GM18858 (cell line): ENCODE data around the gene EXOSC1.
"Not testable (repeated sequence)": the region's sequence is repeated elsewhere in the genome, so short reads cannot be mapped to it uniquely, and the experiment has no call there.

Source experiments
- ATAC-seq: cut with Tn5 transposase; IDR thresholded peaks from one replicate; pipeline ENCODE4 v1.9.1; 2021; ENCODE audit not compliant: unreplicated experiment

Gene EXOSC1

GRCh38 chr10:97459933-97460332 is 14.1 kb upstream of the EXOSC1 start:
- no peak for ATAC-seq

DNA sequence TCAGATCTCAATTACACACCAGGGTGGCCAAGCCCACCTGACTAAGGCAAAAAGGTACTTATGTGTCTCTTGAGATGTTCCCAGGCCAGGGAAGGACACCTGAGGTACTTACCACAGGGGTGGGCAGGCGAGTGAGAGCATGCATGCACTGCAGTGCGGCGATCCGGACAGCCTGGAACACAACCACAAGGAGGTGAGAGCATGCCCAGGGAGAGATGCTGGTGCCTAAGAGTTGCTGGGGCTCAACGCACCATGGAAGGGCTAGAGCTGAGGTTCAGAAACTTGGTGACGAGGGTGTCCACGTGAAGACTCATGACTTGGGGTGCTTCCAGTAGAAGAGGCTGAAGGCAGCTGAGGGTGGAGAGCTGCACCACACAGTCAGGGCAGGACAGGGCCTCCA is 13.3 kb upstream of the EXOSC1 start:
- no peak for ATAC-seq

- no peak for ATAC-seq
Observed at GRCh38 chr10:97456686-97457065, 10.9 kb upstream of the EXOSC1 start.

DNA sequence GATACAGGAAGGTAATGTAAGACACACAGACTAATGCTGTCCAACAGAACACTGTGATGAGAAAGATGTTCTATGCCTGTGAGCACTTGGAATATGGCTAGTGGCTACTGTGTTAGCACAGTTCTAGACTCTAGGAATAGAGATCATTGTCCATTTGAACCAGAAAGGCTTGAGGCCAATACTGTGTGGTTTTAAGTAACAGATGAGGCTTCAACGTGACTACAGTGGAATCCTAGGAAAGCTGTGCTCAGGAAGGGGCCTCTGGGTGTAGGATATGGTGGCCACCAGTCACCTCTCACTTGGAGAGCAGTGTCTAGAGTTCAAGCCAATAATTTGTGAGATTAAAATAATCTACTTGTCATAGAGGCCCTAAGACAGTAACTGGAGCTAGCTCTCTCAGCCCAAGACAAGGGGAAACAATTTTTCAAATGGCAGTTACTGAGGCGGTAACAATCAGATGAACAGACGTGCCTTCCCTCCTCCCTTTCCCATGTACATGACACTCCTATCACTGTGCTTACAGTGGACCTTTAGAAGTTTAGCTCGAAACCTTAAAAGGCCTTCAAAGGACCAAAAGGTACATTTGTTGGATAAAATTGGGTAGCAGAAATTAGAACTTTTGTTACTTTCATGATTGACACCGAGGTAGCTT is 10.4 kb upstream of the EXOSC1 start:
- no peak for ATAC-seq

DNA sequence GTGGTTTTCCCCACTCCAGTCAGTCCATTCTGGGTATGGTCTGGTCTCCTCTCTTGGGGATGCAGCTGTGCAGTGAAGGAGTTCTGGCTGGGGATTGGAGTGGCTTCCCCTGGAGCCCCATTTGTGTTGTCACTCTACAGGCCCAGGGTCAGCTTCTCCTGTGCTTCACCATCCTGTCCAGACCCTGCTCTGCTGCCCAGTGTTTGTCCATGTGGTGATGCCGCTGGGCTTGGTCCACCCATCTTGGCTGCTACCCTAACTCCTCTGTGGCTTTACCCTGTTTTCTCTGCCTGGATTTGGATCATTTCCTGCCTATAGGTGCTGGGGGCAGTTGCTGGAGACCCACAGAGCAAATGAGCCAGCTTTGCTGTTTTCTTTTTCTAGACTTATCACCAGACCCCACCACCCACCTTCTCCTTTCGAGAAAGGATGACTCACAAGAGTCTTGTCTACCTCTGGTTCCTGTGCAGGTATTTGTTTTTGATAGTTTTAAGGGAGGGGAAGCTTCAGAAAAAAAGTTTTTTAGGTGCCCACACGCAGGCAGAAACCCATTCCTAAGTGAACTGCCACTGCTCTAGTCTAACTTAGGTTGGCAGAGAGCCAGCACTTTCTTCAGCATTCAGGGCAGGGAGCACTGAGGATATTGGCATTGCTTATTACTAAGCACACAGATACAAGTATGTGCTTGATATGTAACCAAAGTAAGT is 8.7 kb upstream of the EXOSC1 start:
- no peak for ATAC-seq

DNA sequence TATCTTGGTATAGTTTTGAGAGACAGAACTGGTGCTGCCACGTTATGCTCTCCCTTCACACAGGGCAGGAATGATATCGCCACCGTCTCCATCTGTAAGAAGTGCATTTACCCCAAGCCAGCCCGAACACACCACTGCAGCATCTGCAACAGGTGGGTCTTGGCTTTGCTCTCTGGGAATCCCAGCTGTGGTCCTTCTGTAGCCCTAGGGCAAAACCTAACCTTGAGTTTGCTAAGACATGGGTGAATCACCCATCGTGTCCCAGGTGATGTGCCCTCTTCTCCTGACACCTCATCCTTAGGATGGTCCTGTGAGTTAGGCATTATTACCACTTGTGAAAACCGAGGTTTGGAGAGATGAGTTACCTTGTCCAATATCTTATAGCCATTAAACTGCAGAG is 6.5 kb upstream of the EXOSC1 start:
- no peak for ATAC-seq

- ATAC-seq: no peak
Observed at GRCh38 chr10:97451605-97452004, 5.8 kb upstream of the EXOSC1 start.

GRCh38 chr10:97450828-97451227 is 5.0 kb upstream of the EXOSC1 start:
- ATAC-seq: no peak

DNA sequence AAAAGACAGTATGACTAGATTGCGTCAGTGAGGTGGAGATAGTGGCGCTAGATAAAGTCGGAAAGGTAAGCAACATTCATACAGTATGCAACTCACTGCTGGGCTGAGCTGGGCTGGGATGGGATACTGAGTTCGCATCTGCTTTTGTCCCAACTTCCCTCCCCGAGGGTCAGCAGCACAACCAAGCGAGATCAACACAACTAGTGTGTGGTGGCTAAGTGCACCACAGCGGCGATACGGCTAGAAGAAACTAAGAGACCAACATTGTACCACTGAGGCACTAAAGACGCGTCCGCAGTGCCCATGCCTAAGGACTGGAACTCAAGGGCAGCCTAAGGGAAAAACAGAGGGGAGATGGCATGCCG is 467 bp downstream of the EXOSC1 start:
- ATAC-seq: no peak

- ATAC-seq: no peak
Observed at GRCh38 chr10:97444212-97444611, 1.6 kb downstream of the EXOSC1 start.

GRCh38 chr10:97442277-97442676 is 3.5 kb downstream of the EXOSC1 start:
- ATAC-seq: no peak

DNA sequence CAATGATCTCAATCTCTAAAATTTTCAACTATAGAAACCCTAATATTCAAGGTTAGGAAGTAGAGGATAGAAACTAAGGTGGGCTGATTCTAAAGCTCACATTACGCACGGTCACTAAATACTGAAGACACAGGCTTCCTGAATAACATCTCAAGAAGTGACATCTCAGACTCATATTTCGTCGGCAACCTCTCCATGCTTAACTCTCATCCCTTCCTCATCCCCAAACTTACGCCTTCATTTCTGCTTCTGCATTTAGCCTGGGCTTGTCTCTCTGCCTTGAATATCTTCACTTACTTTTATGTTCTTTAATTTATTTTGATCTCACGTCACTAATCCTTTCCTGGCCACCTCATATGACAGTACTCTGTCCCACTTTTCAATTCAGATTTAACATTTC is 10.6 kb downstream of the EXOSC1 start:
- ATAC-seq: no peak

GRCh38 chr10:97434557-97434956 is 11.2 kb downstream of the EXOSC1 start:
- ATAC-seq: no peak

DNA sequence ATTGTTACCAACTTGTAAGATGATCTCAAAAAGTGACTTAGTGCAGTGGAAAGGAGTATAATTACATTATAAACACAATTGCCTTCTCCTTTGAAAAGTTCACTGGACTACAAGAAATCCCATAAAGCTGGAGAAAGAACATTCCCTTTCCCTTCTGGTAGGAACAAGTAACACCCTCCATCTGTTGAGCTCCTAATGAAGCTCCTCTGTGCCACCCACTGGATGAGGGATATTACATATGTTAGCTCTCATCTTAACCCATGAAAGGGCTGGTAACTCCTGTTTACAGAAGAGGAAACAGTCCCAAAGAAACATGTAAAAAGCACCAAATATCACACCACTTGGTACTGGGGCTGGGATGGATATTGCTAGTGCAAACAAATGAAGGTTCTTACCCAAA is 11.8 kb downstream of the EXOSC1 start:
- no peak for ATAC-seq

GRCh38 chr10:97428572-97428981 is 17.2 kb downstream of the EXOSC1 start:
- no peak for ATAC-seq

- ATAC-seq: no peak
Observed at GRCh38 chr10:97427571-97428179, 18.1 kb downstream of the EXOSC1 start.

GRCh38 chr10:97426776-97427570 is 18.8 kb downstream of the EXOSC1 start:
- no peak for ATAC-seq

DNA sequence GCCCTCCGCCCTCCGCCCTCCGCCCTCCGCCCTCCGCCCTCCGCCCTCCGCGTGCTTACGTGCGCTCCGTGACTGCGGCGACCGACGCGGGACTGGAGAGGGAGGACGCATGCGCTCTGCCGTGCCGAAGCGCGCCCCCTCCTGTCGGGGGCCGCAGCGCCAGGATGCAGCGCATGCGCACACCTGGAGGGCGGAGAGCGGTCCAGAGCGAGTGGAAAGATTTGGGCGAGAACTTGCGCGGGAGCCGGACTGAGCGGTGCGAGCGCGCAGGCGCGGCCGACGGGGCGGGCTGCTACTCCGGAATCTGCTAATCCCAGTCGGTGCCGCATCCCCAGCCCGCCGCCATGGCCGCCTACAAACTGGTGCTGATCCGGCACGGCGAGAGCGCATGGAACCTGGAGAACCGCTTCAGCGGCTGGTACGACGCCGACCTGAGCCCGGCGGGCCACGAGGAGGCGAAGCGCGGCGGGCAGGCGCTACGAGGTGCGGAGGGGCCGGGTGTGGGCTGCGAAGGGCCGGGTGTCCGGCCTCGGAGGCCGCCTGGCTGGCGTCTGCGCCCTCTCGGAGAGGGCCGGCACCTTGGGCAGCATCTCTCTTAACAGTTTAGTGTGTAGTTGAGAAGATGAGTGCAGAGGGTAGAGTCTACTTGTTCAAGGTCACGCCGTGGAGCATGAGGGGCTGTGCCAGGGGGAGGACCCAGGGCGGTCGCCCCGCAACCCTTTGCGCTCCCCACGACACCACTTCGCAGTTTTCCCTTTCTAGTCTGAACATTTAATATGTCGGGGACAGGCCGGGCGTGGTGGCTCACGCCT is 19.6 kb downstream of the EXOSC1 start, which contains the start of gene PGAM1:
PGAM1 (plus strand) TSS at position 228 of the 812 bp plus-strand sequence; CDS start at position 345, 117 bp downstream.
- ATAC-seq: peak; percentile 75

- ATAC-seq: not testable (repeated sequence)
Observed at GRCh38 chr10:97423757-97424098, 22.1 kb downstream of the EXOSC1 start.

DNA sequence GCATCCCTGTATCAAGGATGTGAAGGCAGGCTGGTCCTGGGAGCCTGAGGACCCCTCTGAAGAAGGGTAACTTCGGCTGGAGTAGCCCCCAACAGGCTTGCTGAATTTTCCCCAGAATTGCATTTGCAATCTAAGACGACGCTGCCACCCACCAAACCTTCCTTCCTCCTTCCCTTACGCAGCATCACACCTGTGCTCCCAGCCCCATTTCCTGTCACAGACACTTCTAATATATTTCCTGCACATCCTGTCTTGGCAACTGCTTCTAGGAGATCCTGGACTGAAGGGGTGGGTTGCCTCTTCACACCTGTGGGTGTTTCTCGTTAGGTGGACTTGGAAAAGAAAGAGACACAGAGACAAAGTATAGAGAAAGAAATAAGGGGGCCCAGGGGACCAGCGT is 29.2 kb downstream of the EXOSC1 start:
- no peak for ATAC-seq

- ATAC-seq: no peak
Observed at GRCh38 chr10:97412891-97413304, 32.9 kb downstream of the EXOSC1 start.
